Suppressor macrophage treated with lipopolysaccharide for 4 hours (primary cell): ENCODE data around the gene SIT1.
A peak's percentile ranks its signal among the peaks of the same experiment; 100 is the strongest.

ENCODE experiments used
- DNase-seq: peaks from one replicate; pipeline ENCODE4 v3.0.0-alpha.2; 2020

The SIT1 gene

GRCh38 chr9:35603986-35604577 lies 46.6 kb downstream of the SIT1 start:
- DNase-seq, result peak; percentile 100

- peak; percentile 63 for DNase-seq
Measured at GRCh38 chr9:35603506-35603985, 47.2 kb downstream of the SIT1 start.

GRCh38 chr9:35599763-35600604 lies 50.7 kb downstream of the SIT1 start:
- DNase-seq, result peak; percentile 28
